Tibial nerve (tissue), 4 donors: ENCODE data around the gene CNKSR2.

Source experiments
- CTCF ChIP-seq, 5 experiments: fragments of 200-600 bp in 3 of 5; fragments of 450-650 bp in 2 of 5; sonication (generic) in 3 of 5; IDR thresholded peaks; one replicate each; pipeline ENCODE4 v1.5.1; 2016 to 2019; ENCODE audit warnings: antibody characterized with exemption in 5 of 5, mild to moderate bottlenecking in 3 of 5, moderate library complexity in 2 of 5
- EP300 ChIP-seq, 2 donors: sonication (generic); formaldehyde crosslinking; IDR thresholded peaks; one replicate each; pipeline ENCODE4 v1.6.1; 2017; ENCODE audit warnings: antibody characterized with exemption in 2 of 2, mild to moderate bottlenecking in 1 of 2
- POLR2A ChIP-seq, 2 donors: fragments of 450-650 bp; IDR thresholded peaks; one replicate each; pipeline ENCODE4 v1.6.1; 2017; ENCODE audit warnings: antibody characterized with exemption in 2 of 2, mild to moderate bottlenecking in 2 of 2, moderate library complexity in 2 of 2

DNA sequence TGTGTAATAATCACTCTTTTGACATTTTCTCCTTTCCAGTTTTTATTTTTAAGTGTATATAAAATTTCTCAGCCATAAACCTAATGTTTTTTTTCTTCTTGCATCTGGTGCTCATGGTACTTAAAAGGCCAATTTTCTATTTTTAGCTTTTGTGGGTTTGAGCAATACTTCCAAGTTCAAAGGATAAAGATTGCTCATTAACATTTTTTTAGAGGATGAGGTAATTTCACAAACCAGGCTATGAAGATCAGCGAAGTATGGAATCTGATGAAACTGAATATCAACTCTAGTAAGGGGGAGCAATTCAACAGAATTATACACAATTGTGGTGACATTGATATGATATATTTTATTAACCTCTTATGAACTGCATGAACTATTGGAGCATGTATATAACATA is 309.7 kb downstream of the CNKSR2 start:
- TF ChIP-seq POLR2A (IDR thresholded peaks at IDR 0.05) (no peak), CTCF (IDR thresholded peaks at IDR 0.05) (no peak), EP300 (IDR thresholded peaks at IDR 0.05) (no peak)
